ENCODE data around the gene MARCHF2.

Gene MARCHF2

GRCh38 chr19:8387688-8388611 is 25.2 kb upstream of the MARCHF2 start:
- DNase-seq: no peak

GRCh38 chr19:8388612-8388958 is 24.5 kb upstream of the MARCHF2 start:
- no peak for DNase-seq

- peak; percentile 93 to 99 (median 97) for DNase-seq
Observed at GRCh38 chr19:8389891-8390616, 23.1 kb upstream of the MARCHF2 start, which contains the start of gene RAB11B. TSS of gene RAB11B (plus strand) at chr19:8390360. CDS start at chr19:8390417, 57 bp downstream.

GRCh38 chr19:8390617-8390981 is 22.5 kb upstream of the MARCHF2 start:
- peak; percentile 81 to 94 (median 90) for DNase-seq

GRCh38 chr19:8391198-8392016 is 21.7 kb upstream of the MARCHF2 start:
- peak in 1 of 6 experiments; percentile 22 for DNase-seq

GRCh38 chr19:8392017-8392591 is 21.0 kb upstream of the MARCHF2 start:
- peak in 1 of 6 experiments; percentile 5 for DNase-seq

GRCh38 chr19:8393192-8393870 is 19.8 kb upstream of the MARCHF2 start:
- DNase-seq: no peak

- no peak for DNase-seq
Observed at GRCh38 chr19:8393871-8394250, 19.2 kb upstream of the MARCHF2 start.

- DNase-seq: no peak
Observed at GRCh38 chr19:8395621-8396082, 17.5 kb upstream of the MARCHF2 start.

GRCh38 chr19:8396185-8396562 is 16.9 kb upstream of the MARCHF2 start:
- DNase-seq: no peak

GRCh38 chr19:8396563-8397203 is 16.4 kb upstream of the MARCHF2 start:
- peak; percentile 29 to 55 (median 45) for DNase-seq

GRCh38 chr19:8397271-8397670 is 15.8 kb upstream of the MARCHF2 start:
- DNase-seq: no peak

GRCh38 chr19:8397746-8398310 is 15.3 kb upstream of the MARCHF2 start:
- no peak for DNase-seq

GRCh38 chr19:8398311-8398771 is 14.8 kb upstream of the MARCHF2 start:
- DNase-seq: no peak

- no peak for DNase-seq
Observed at GRCh38 chr19:8399681-8400188, 13.4 kb upstream of the MARCHF2 start.

- no peak for DNase-seq
Observed at GRCh38 chr19:8401981-8402411, 11.1 kb upstream of the MARCHF2 start.

- no peak for DNase-seq
Observed at GRCh38 chr19:8403098-8403819, 9.8 kb upstream of the MARCHF2 start.

GRCh38 chr19:8403820-8404109 is 9.3 kb upstream of the MARCHF2 start:
- no peak for DNase-seq

- no peak for DNase-seq
Observed at GRCh38 chr19:8404391-8405151, 8.5 kb upstream of the MARCHF2 start.
